Activated CD8-positive, alpha-beta memory T cell treated with anti-CD3 and anti-CD28 coated beads for 1 hour (primary cell): Measurements from ENCODE around the gene TSPAN13.

Experiments used
- DNase-seq, 2 donors: peaks; one replicate each; pipeline ENCODE4 v3.0.0-alpha.2; 2020; ENCODE audit warnings: low read depth in 1 of 2; ENCODE audit errors: extremely low read depth in 1 of 2

TSPAN13 gene

GRCh38 chr7:16773884-16774283, 20.3 kb downstream of the TSPAN13 start:
- DNase-seq: no peak

- DNase-seq: no peak
Measured at GRCh38 chr7:16774294-16774693, 20.7 kb downstream of the TSPAN13 start.

- DNase-seq: no peak
Measured at GRCh38 chr7:16774986-16775385, 21.4 kb downstream of the TSPAN13 start.

GRCh38 chr7:16776053-16776452, 22.5 kb downstream of the TSPAN13 start:
- no peak for DNase-seq

- DNase-seq: no peak
Measured at GRCh38 chr7:16778476-16778875, 24.9 kb downstream of the TSPAN13 start.

GRCh38 chr7:16779051-16779450, 25.5 kb downstream of the TSPAN13 start:
- no peak for DNase-seq

- no peak for DNase-seq
Measured at GRCh38 chr7:16780596-16780995, 27.0 kb downstream of the TSPAN13 start.

GRCh38 chr7:16785321-16785720, 31.8 kb downstream of the TSPAN13 start:
- no peak for DNase-seq

GRCh38 chr7:16785846-16786245, 32.3 kb downstream of the TSPAN13 start:
- DNase-seq: no peak

- DNase-seq: no peak
Measured at GRCh38 chr7:16786257-16786656, 32.7 kb downstream of the TSPAN13 start.

- no peak for DNase-seq
Measured at GRCh38 chr7:16787127-16787526, 33.6 kb downstream of the TSPAN13 start.

- no peak for DNase-seq
Measured at GRCh38 chr7:16791071-16791470, 37.5 kb downstream of the TSPAN13 start.

GRCh38 chr7:16791905-16792698, 38.5 kb downstream of the TSPAN13 start:
- DNase-seq: no peak

- DNase-seq: no peak
Measured at GRCh38 chr7:16794986-16795385, 41.4 kb downstream of the TSPAN13 start.

- DNase-seq: no peak
Measured at GRCh38 chr7:16795624-16796023, 42.1 kb downstream of the TSPAN13 start.

GRCh38 chr7:16801111-16801542, 47.6 kb downstream of the TSPAN13 start:
- no peak for DNase-seq

GRCh38 chr7:16801579-16801978, 48.0 kb downstream of the TSPAN13 start:
- DNase-seq: no peak

- DNase-seq: no peak
Measured at GRCh38 chr7:16803125-16803524, 49.6 kb downstream of the TSPAN13 start.

- DNase-seq: no peak
Measured at GRCh38 chr7:16803881-16804673, 50.5 kb downstream of the TSPAN13 start.

GRCh38 chr7:16804674-16805439, 51.3 kb downstream of the TSPAN13 start, which contains the start of gene AGR2:
Gene AGR2 (minus strand): TSS chr7:16804999. CDS start chr7:16801796, 3,203 bp downstream.
- no peak for DNase-seq

GRCh38 chr7:16805441-16805840, 51.9 kb downstream of the TSPAN13 start:
- no peak for DNase-seq
